HFF-Myc (cell line): ENCODE measurements around the gene PPP3R1.
A peak's percentile ranks its signal among the peaks of the same experiment; 100 is the strongest.

Experiments used
- DNase-seq: peaks from one replicate; pipeline ENCODE4 v3.0.0-alpha.2; 2011; ENCODE audit warnings: low read depth; ENCODE audit errors: extremely low read depth
- H3K4me3 ChIP-seq: replicated peaks from 2 replicates; pipeline ENCODE4 v1.5.1; 2011; ENCODE audit warnings: low read depth, mild to moderate bottlenecking, control low read depth, low read length
- TF ChIP-seq, protein P1 (sequence below): IDR thresholded peaks from 2 replicates; pipeline ENCODE4 v1.5.1; 2012; ENCODE audit warnings: mild to moderate bottlenecking, low read depth, low read length, control low read depth; ENCODE audit errors: missing control alignments

Gene PPP3R1

DNA sequence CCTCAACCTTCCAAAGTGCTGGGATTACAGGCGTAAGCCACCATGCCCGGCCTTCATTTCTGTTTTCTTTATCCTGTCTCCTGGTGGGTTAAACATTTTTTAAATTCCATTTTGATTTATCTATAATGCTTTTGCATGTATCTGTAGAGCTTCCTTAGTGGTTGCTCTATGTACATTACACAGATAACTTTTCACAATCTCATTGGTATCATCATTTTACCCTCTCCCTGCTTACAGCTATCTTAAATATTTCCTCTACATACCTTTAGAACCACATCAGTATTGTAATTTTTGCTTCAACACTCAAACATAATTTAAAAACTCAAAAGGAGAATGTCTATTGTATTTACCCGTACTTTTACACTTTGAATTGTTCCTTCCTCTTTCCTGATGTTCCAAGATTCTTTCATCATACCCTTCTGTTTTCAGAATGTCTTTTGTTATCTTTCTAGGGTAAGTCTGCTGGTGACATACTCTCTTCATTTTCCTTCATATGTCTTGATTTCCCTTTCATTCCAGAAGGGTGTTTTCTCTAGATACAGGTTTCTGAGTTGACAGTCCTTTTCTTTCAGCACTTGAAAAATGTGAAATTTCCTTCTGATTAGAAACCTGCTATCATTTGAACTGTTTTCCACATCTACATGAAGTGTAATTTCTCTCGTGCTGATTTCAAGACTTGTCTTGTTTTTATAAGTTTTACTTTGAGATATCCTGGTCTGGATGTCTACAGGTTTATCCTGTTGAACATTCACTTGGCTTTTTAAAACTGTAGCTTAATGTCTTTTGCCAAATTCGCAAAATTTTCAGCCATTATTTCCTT, 21.9 kb downstream of the PPP3R1 start:
- DNase-seq, result no peak

GRCh38 chr2:68226794-68227193, 25.5 kb downstream of the PPP3R1 start:
- H3K4me3 ChIP-seq, result no peak overlapping the region
- no peak for DNase-seq
- TF ChIP-seq, protein P1, sequence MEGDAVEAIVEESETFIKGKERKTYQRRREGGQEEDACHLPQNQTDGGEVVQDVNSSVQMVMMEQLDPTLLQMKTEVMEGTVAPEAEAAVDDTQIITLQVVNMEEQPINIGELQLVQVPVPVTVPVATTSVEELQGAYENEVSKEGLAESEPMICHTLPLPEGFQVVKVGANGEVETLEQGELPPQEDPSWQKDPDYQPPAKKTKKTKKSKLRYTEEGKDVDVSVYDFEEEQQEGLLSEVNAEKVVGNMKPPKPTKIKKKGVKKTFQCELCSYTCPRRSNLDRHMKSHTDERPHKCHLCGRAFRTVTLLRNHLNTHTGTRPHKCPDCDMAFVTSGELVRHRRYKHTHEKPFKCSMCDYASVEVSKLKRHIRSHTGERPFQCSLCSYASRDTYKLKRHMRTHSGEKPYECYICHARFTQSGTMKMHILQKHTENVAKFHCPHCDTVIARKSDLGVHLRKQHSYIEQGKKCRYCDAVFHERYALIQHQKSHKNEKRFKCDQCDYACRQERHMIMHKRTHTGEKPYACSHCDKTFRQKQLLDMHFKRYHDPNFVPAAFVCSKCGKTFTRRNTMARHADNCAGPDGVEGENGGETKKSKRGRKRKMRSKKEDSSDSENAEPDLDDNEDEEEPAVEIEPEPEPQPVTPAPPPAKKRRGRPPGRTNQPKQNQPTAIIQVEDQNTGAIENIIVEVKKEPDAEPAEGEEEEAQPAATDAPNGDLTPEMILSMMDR, result no peak

More for the DNA sequence above, 21.9 kb downstream of the PPP3R1 start:
- H3K4me3 ChIP-seq, result no peak overlapping the region
- TF ChIP-seq, protein P1, result no peak

GRCh38 chr2:68225119-68225632, 27.2 kb downstream of the PPP3R1 start:
- DNase-seq, result peak; percentile 20
- TF ChIP-seq, protein P1, result peak; percentile 12
- no peak overlapping the region for H3K4me3 ChIP-seq

DNA sequence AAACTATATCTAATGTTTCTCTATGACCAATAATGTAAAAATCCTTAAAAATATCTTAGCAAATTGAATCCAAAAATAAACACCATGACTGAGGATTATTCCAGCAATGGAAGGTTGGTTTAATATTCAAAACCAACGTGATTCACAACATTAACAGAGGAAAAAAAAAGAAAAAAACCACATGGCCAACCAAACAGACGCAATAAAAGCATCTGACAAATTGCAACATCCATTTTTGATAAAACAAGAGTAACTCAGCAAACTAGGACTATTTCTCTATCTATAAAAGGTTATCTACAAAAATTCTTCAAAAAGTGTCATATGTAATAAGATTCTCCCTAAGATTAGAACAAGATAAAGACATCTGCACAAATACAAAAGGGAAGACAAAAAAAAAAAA, 28.9 kb downstream of the PPP3R1 start:
- H3K4me3 ChIP-seq, result no peak overlapping the region
- no peak for DNase-seq
- TF ChIP-seq, protein P1, result no peak

DNA sequence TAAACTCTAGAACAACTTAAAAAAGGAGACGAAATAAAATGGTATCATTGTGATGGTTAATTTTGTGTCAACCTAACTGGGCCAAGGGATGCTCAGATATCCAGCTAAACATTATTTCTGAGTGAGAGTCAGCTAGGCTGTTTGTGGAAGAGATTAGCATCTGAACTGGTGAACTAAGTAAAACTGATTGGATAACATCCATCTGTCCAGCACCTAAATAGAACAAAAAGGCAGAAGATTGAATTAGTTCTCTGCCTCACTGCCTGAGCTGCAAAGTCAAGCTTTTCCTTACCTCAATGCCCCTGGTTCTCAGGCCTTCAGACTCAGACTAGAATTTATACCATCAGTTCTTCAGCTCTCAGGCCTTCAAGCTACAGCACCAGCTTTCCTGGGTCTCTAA, 30.0 kb downstream of the PPP3R1 start:
- TF ChIP-seq, protein P1, result no peak
- H3K4me3 ChIP-seq, result no peak overlapping the region
- DNase-seq, result no peak

GRCh38 chr2:68218343-68218901, 33.9 kb downstream of the PPP3R1 start:
- TF ChIP-seq, protein P1, result no peak
- DNase-seq, result no peak
- H3K4me3 ChIP-seq, result no peak overlapping the region
